ENCODE measurements around the gene SERHL2. TPM values are rescaled to one million over a fixed set of nuclear protein-coding genes. Genes with fewer than 3 reads are reported as not detected.
"Not testable (repeated sequence)": the region's sequence is repeated elsewhere in the genome, so short reads cannot be mapped to it uniquely, and the experiment has no call there.

Gene SERHL2
- total RNA-seq, 1 experiment from 2014 or later = 1.1 TPM

GRCh38 chr22:42508327-42508974, 45.3 kb upstream of the SERHL2 start:
- H3K4me3 Mint-ChIP-seq; H3K27me3 Mint-ChIP-seq (ENCODE audit: low read depth); H3K36me3 Mint-ChIP-seq; DNase-seq (ENCODE audit: low spot score); H3K9me3 Mint-ChIP-seq: not testable (repeated sequence)
- peak; percentile 47 for ATAC-seq
- H3K4me1 Mint-ChIP-seq = peaks cover 30% of the 10 kb centered on the region
- TF ChIP-seq ZNF416 (CRISPR knock-in tag; IDR thresholded peaks at IDR 0.05) = 0 out of 2 replicates have a peak, but pooled peaks have one; percentile 58
- H3K27ac Mint-ChIP-seq = peak overlapping the region; percentile 89
- CTCF ChIA-PET = interaction anchor here (0.7 kb wide), 1 partner anchor 64 kb away, joined by 4 read pairs; no protein-coding TSS in a partner anchor
- POLR2A ChIA-PET = interaction anchor here (0.6 kb wide), 3 partner anchors 72 to 849 kb away, joined by 3 to 5 read pairs (median 3); no protein-coding TSS in a partner anchor

DNA sequence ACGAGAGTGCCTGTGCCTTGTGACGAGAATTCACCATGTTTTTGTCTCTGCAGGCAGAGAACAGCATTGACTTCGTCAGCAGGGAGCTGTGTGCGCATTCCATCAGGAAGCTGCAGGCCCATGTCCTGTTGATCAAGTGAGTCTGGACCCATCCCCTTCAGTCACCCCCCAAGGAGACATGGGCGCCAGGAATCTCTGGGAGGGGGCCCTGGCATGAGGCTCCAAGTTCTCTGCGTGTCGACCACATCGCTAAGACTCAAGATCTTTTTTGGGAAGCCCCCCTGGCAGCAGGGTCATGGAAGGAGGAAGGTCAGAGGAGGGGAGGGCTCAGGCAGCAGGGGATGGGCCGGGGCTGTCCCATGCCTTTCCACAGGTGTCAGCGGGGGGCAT, 44.8 kb upstream of the SERHL2 start:
- H3K27ac Mint-ChIP-seq = peak overlapping the region; percentile 89
- peak; percentile 27 for ATAC-seq

DNA sequence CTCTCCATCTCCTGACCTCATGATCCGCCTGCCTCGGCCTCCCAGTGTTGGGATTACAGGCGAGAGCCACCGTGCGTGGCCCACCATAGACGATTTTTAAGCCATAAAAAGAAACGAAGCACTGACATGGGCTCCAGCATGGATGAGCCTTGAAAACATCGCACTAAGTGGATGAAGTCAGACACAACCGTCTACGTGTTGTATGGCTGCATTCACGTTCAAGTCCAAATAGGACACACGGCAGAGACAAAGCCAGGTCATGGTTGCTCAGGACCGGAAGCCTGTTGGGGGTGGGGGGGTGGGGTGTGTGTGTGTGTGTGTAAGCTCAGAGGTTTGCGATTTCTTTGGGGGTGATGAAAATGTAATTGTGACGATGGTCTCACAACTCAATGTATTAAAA, 44.2 kb upstream of the SERHL2 start:
- DNase-seq (ENCODE audit: low spot score) = no peak
- Mint-ChIP-seq H3K4me3 (no peak overlapping the region), H3K27ac (peak overlapping the region; percentile 77), H3K9me3 (no peaks in the 10 kb centered on the region), H3K27me3 (ENCODE audit: low read depth) (peaks cover 2% of the 10 kb centered on the region; the same call in 1 of the 2 replicates), H3K36me3 (peaks cover 12% of the 10 kb centered on the region), H3K4me1 (peaks cover 38% of the 10 kb centered on the region)
- POLR2A ChIA-PET = interaction anchor here (0.7 kb wide), 2 partner anchors 36 to 213 kb away, joined by 3 to 4 read pairs; no protein-coding TSS in a partner anchor
- ATAC-seq = no peak
- CTCF ChIA-PET = interaction anchor here (0.6 to 2.1 kb wide), 4 partner anchors 41 to 73 kb away, joined by 3 to 7 read pairs (median 3); no protein-coding TSS in a partner anchor
- TF ChIP-seq FOXP4 (CRISPR knock-in tag; IDR thresholded peaks at IDR 0.05) = no peak
- TF ChIP-seq GRHL2 (CRISPR knock-in tag; IDR thresholded peaks at IDR 0.05; ENCODE audit: insufficient replicate concordance, severe bottlenecking) = no peak
- TF ChIP-seq FOXP1 (CRISPR knock-in tag; IDR thresholded peaks at IDR 0.05; ENCODE audit: borderline replicate concordance) = no peak
- no peak for TF ChIP-seq SP1 (CRISPR knock-in tag; conservative IDR thresholded peaks at IDR 0.05)
- no peak for TF ChIP-seq NR2C2 (CRISPR knock-in tag; IDR thresholded peaks at IDR 0.05)
- no peak for TF ChIP-seq AR (CRISPR knock-in tag; IDR thresholded peaks at IDR 0.05)
- TF ChIP-seq ZNF423 (CRISPR knock-in tag; IDR thresholded peaks at IDR 0.05) = no peak
- TF ChIP-seq IRF2 (CRISPR knock-in tag; IDR thresholded peaks at IDR 0.05; ENCODE audit: borderline replicate concordance, low read depth) = no peak
- TF ChIP-seq ZNF425 (CRISPR knock-in tag; conservative IDR thresholded peaks at IDR 0.05) = no peak
- TF ChIP-seq CBFB (CRISPR knock-in tag; IDR thresholded peaks at IDR 0.05; ENCODE audit: low read depth) = no peak
- TF ChIP-seq ZNF138 (CRISPR knock-in tag; conservative IDR thresholded peaks at IDR 0.05) = no peak
- no peak for TF ChIP-seq KAT7 (CRISPR knock-in tag; IDR thresholded peaks at IDR 0.05; ENCODE audit: borderline replicate concordance)
- no peak for TF ChIP-seq MXD4 (CRISPR knock-in tag; IDR thresholded peaks at IDR 0.05; ENCODE audit: borderline replicate concordance)
- TF ChIP-seq, protein P1, sequence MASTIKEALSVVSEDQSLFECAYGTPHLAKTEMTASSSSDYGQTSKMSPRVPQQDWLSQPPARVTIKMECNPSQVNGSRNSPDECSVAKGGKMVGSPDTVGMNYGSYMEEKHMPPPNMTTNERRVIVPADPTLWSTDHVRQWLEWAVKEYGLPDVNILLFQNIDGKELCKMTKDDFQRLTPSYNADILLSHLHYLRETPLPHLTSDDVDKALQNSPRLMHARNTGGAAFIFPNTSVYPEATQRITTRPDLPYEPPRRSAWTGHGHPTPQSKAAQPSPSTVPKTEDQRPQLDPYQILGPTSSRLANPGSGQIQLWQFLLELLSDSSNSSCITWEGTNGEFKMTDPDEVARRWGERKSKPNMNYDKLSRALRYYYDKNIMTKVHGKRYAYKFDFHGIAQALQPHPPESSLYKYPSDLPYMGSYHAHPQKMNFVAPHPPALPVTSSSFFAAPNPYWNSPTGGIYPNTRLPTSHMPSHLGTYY (CRISPR knock-in tag; IDR thresholded peaks at IDR 0.05) = no peak
- TF ChIP-seq ZNF219 (CRISPR knock-in tag; IDR thresholded peaks at IDR 0.05; ENCODE audit: borderline replicate concordance) = no peak
- TF ChIP-seq TEAD1 (CRISPR knock-in tag; IDR thresholded peaks at IDR 0.05) = no peak
- TF ChIP-seq CTCF (IDR thresholded peaks at IDR 0.05) = no peak
- TF ChIP-seq MYBL2 (CRISPR knock-in tag; IDR thresholded peaks at IDR 0.05) = no peak
- no peak for TF ChIP-seq NFATC4 (CRISPR knock-in tag; IDR thresholded peaks at IDR 0.05)

More for the DNA sequence above, 44.8 kb upstream of the SERHL2 start:
- peaks cover 33% of the 10 kb centered on the region for H3K4me1 Mint-ChIP-seq
- POLR2A ChIA-PET = interaction anchor here (0.7 kb wide), 1 partner anchor 37 kb away, joined by 3 read pairs; no protein-coding TSS in a partner anchor
- H3K4me3 Mint-ChIP-seq; DNase-seq (ENCODE audit: low spot score); CTCF ChIA-PET; H3K9me3 Mint-ChIP-seq; H3K36me3 Mint-ChIP-seq; H3K27me3 Mint-ChIP-seq (ENCODE audit: low read depth): not testable (repeated sequence)
